Measurements from ENCODE around the gene FXR1. TPM values are rescaled to one million over a fixed set of nuclear protein-coding genes. Genes with fewer than 3 reads are reported as not detected.
"Not testable (repeated sequence)": the region's sequence is repeated elsewhere in the genome, so short reads cannot be mapped to it uniquely, and the experiment has no call there.

Gene FXR1
- total RNA-seq, 1 donor from 2014 or later = 285 TPM

GRCh38 chr3:180926526-180926925, 14.1 kb downstream of the FXR1 start:
- intact Hi-C loops (cut with DNase I) = no loop called here
- DNase-seq (no peak), ATAC-seq (ENCODE audit: poor library complexity) (no peak)

GRCh38 chr3:180929376-180929775, 16.9 kb downstream of the FXR1 start:
- intact Hi-C loops (cut with DNase I) = no loop called here
- DNase-seq (no peak), ATAC-seq (ENCODE audit: poor library complexity) (no peak)

- intact Hi-C loops (cut with DNase I) = no loop called here
- ATAC-seq (ENCODE audit: poor library complexity) (no peak), DNase-seq (no peak)
These were observed 18.1 kb downstream of the FXR1 start for GRCh38 chr3:180930526-180930925.

- DNase-seq (no peak), ATAC-seq (ENCODE audit: poor library complexity) (no peak)
- intact Hi-C loops (cut with DNase I) = no loop called here
These were observed 20.3 kb downstream of the FXR1 start for GRCh38 chr3:180932819-180933218.

- intact Hi-C loops (cut with DNase I) = no loop called here
- DNase-seq (no peak), ATAC-seq (ENCODE audit: poor library complexity) (no peak)
These were observed 22.2 kb downstream of the FXR1 start for GRCh38 chr3:180934638-180935037.

GRCh38 chr3:180940826-180941225, 28.4 kb downstream of the FXR1 start:
- DNase-seq (no peak), ATAC-seq (ENCODE audit: poor library complexity) (no peak)
- intact Hi-C loops (cut with DNase I) = no loop called here

GRCh38 chr3:180947761-180948390, 35.4 kb downstream of the FXR1 start:
- DNase-seq (no peak), ATAC-seq (ENCODE audit: poor library complexity) (no peak)
- intact Hi-C loops (cut with DNase I) = no loop called here

GRCh38 chr3:180959691-180960090, 47.2 kb downstream of the FXR1 start:
- intact Hi-C loops (cut with DNase I) = no loop called here
- no peak for ATAC-seq (ENCODE audit: poor library complexity)

GRCh38 chr3:180961087-180961486, 48.6 kb downstream of the FXR1 start:
- DNase-seq (no peak), ATAC-seq (ENCODE audit: poor library complexity) (no peak)
- intact Hi-C loops (cut with DNase I) = no loop called here

More at GRCh38 chr3:180959691-180960090, 47.2 kb downstream of the FXR1 start:
- no peak for DNase-seq

GRCh38 chr3:180961552-180961951, 49.1 kb downstream of the FXR1 start:
- DNase-seq (no peak), ATAC-seq (ENCODE audit: poor library complexity) (no peak)
- intact Hi-C loops (cut with DNase I) = no loop called here

GRCh38 chr3:180962530-180962929, 50.1 kb downstream of the FXR1 start:
- intact Hi-C loops (cut with DNase I) = no loop called here
- ATAC-seq (ENCODE audit: poor library complexity) = no peak
- DNase-seq = no peak

- no peak for ATAC-seq (ENCODE audit: poor library complexity)
These were observed 58.5 kb downstream of the FXR1 start for GRCh38 chr3:180970931-180971330.

GRCh38 chr3:180973543-180973942, 61.1 kb downstream of the FXR1 start:
- intact Hi-C loops (cut with DNase I) = no loop called here
- DNase-seq (no peak), ATAC-seq (ENCODE audit: poor library complexity) (no peak)

More at GRCh38 chr3:180970931-180971330, 58.5 kb downstream of the FXR1 start:
- intact Hi-C loops (cut with DNase I) = no loop called here
- DNase-seq = no peak

GRCh38 chr3:180974286-180974685, 61.8 kb downstream of the FXR1 start:
- intact Hi-C loops (cut with DNase I) = no loop called here
- no peak for ATAC-seq (ENCODE audit: poor library complexity)
- DNase-seq = no peak

- ATAC-seq (ENCODE audit: poor library complexity) (no peak), DNase-seq (no peak)
- intact Hi-C loops (cut with DNase I) = no loop called here
These were observed 65.0 kb downstream of the FXR1 start for GRCh38 chr3:180977498-180977897.

- ATAC-seq (ENCODE audit: poor library complexity) (peak; percentile 24), DNase-seq (no peak)
- intact Hi-C loops (cut with DNase I) = loop anchor here (10.0 kb wide), 1 partner anchor 65 kb away; the partner anchor contains the start of gene FXR1
These were observed 67.5 kb downstream of the FXR1 start for GRCh38 chr3:180979961-180980360.

GRCh38 chr3:180980611-180981010, 68.1 kb downstream of the FXR1 start:
- intact Hi-C loops (cut with DNase I) = loop anchor here (10.0 kb wide), 1 partner anchor 66 kb away; the partner anchor contains the start of gene FXR1
- DNase-seq (no peak), ATAC-seq (ENCODE audit: poor library complexity) (peak; percentile 95)

GRCh38 chr3:180981912-180982311, 69.4 kb downstream of the FXR1 start:
- DNase-seq = no peak
- intact Hi-C loops (cut with DNase I) = loop anchor here (10.0 kb wide), 1 partner anchor 67 kb away; the partner anchor contains the start of gene FXR1
- no peak for ATAC-seq (ENCODE audit: poor library complexity)

- ATAC-seq (ENCODE audit: poor library complexity) (no peak), DNase-seq (no peak)
- intact Hi-C loops (cut with DNase I) = loop anchor here (10.0 kb wide), 1 partner anchor 68 kb away; the partner anchor contains the start of gene FXR1
These were observed 70.7 kb downstream of the FXR1 start for GRCh38 chr3:180983136-180983535.

GRCh38 chr3:180986366-180986765, 73.9 kb downstream of the FXR1 start:
- not testable (repeated sequence) for ATAC-seq (ENCODE audit: poor library complexity)

More at GRCh38 chr3:180986366-180986765, 73.9 kb downstream of the FXR1 start:
- not testable (repeated sequence) for DNase-seq
- intact Hi-C loops (cut with DNase I) = loop anchor here (10.0 kb wide), 1 partner anchor 72 kb away; the partner anchor contains the start of gene FXR1

Measured in Right ventricle myocardium superior (tissue), 1 donor.